Activated CD8-positive, alpha-beta memory T cell treated with anti-CD3 and anti-CD28 coated beads for 4 hours (primary cell): ENCODE measurements around the gene AGAP3.

Experiments
- DNase-seq, 2 donors: peaks; one replicate each; pipeline ENCODE4 v3.0.0-alpha.2; 2020; ENCODE audit warnings: low read depth in 2 of 2

The AGAP3 gene

DNA sequence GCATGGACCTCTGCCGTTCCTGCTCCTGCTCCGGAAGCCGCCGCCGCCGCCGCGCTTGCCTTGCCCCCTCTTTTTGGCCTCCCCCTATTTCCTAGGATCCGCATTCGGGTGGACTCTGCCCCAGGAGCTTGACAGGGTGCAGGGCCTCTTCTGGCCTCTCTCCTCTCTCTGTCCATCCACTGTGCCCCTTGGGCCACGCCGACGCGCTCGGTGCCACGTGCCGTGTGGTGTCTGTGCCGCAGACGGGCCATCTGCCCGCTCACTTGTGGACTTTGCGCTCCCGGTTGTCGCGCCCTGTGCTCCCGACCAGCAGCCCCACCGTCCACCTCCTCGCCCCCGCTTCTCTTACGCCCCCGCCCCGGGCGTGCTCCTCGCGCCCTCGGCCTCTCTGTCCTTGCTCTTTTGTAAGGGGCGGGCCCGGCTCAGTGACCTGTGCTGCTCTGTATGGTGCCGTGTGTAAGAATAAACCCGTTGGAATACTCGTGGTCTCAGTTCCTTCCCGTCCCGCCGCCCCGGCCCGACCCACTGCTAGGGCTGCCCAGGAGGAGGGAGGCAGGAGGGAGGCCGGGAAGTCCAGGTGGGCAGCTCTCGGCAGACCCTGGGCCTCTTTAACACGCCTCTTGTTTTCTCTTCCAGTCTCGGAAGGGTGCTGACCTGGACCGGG, 37.0 kb downstream of the AGAP3 start:
- no peak for DNase-seq

DNA sequence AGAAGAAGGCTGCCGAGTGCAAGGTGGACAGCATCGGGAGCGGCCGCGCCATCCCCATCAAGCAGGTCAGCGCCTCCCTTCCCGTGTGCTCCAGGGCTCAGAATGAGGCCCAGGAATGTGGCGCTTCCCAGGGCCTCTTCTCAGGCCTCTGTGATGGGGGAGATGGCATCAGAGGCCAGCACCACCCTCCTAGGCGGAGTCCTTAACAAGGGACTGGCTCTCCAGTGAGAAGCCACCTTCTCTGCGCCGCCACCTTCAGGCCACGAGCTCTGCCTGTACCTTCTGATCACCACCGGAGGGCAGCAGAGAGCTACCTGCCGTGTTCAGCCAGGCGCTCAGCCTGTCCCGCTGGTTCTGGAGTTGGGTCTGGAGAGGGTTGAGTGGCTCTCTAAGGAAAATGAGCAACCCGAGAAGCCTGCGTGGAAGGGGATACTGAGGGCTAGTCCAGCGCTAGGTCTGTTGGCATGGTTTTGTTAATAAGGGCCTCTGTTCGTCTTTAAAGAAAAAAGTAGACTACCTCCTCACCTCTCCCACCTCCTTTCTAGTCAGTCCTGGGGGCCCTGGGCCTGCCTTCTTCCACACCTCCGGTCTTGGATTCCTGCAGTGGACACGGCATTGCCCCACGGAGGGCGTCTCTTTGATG, 37.7 kb downstream of the AGAP3 start:
- peak; percentile 57 to 66 for DNase-seq

DNA sequence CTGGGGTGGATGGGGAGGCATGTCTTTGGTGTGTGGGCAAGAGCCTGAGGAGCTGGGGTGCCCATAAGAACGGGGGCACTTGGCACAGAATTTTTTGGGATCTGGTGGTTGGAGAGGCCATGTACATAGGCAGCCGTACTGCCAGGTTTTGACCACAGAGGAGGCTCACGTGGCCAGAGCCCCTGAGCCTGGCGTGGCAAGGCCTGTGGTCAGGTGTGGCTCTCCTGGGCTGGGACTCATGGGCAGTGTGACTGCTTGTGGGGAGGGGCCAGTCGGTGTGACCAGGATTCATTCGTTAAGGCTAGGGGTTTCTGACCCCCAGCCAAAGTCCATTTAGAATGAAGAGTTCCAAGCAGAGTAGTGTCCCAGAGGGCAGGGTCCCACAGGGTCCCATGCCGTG, 38.2 kb downstream of the AGAP3 start:
- DNase-seq = no peak

GRCh38 chr7:151124899-151125399, 38.7 kb downstream of the AGAP3 start:
- DNase-seq = no peak

- no peak for DNase-seq
Observed at GRCh38 chr7:151125470-151125845, 39.2 kb downstream of the AGAP3 start.

GRCh38 chr7:151125846-151126481, 39.7 kb downstream of the AGAP3 start:
- no peak for DNase-seq

GRCh38 chr7:151126491-151127137, 40.3 kb downstream of the AGAP3 start:
- no peak for DNase-seq

DNA sequence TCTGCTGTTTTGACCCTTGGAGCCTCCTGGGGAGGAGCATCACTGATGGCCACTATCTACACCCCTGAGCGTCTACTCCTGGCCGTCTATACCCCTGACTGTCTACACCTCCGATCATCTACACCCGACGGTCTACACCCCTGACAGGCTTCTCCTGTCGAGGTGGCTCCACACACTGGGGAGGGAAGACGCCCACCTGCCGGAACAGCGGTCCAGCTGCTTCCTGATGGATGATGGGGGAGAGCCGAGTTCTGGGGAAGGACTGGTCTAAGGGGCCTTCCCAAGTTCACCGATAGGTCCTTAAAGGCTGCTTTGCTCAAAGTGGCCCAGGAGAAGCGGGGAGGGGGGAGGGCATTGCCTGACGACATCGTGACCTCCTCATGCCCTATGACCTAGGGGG, 41.9 kb downstream of the AGAP3 start:
- no peak for DNase-seq

DNA sequence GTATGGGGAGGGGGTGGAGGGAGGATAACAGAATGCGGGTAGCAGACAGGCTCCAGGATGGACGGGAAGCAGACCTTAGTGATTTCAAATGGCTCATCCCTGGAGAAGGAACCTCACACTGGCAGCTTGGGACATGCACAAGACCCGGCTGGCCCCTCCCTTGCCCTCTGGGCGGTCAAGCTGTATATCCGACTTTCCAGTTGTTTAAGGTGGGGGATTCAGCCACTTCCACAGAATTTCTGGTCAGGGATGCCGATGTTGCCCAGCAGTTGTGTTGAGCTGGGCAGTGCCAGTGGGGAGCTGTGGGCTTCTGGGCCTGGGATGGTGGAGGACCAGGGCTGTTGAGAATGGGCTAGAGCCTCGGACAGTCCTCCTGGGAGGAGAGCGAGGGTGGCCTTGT, 42.4 kb downstream of the AGAP3 start:
- no peak for DNase-seq

DNA sequence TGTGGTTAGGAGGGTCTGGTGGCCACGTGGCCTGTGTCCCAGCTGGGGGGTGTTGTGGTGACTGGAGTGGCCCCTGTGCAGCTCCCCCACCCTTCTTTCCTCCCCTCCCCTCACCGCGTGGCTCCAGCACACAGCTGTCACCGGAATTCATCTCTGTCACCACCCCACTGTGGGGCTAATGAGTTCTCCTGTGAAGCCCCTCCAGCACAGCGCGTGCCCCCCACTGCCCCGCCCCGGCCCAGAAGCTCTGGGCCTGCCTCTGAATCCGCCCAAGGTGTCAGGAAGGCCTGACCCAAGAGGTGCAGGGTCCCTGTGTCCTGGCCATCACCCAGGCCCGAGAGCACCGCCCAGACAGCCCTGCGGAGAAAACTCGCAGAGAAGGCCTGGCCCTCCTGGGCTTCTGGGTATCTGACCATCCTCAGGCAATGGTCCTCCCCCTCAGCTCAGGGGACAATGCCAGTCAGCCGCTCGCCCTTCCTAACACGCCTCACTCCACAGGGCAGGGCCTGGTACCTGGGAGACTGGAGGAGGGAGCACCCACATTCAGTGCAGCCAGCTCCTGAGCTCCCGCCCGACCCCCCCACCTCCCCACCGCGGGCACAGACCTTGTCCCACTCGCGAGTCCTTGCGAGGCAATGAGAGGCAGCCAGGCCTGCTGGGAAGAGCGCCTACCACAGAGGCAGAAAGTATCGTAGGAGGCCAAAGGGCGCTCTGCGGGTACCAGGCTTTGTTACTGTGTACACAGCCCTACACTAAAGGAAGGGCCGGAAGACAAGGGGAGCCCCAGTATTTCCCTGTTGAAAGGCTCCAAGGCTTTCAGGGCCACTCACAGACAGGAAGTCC, 43.1 kb downstream of the AGAP3 start:
- DNase-seq = no peak

DNA sequence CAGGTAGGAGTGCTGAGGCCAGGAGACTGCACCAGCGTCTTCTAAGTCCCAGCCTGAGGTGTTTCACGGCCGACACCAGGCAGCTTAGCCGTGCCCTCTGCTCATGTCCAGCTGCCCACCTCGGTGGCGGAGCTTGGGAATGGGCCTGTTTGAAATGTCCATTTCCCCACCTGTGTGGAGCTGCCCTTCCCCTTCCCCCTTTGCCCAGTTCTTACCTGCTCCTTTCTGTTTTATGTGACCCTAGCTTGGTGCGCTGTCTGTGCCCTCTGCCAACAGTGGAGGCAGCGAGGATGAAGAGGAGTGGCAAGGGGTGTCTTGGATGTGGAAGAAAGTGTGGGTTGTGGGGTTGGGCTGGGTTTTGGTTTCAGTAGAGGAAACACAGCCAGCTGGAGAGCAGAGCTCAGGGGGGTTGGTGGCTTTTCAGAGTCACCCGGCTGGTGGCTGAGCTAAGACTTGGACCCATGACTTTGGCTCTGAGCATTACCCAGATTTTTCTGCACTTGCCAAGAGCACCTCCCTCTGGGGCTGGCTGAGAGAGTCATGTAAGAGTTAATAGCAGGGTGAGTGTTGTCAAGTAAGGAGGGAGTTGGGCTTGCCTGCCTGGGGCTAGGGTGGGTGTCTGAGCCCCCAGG, 43.8 kb downstream of the AGAP3 start:
- DNase-seq = no peak

- no peak for DNase-seq
Observed at GRCh38 chr7:151130741-151131157, 44.5 kb downstream of the AGAP3 start.

DNA sequence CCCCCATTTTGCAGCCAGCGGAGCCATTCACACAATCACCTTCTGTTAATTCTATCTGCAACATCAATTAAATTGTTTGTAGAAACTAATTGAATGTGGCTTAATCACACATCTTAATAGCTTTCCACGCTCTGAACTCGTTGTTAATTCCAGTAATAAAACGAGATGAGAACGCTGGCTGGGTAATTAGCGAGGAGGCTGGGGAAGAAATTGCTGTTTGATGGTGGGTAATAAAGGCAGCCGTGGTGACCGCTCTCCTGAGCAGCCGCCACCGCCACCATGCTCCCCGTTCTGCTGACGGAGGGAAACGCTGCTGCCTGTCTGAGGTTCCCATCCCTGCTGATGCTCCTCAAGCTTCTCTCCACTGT, 44.9 kb downstream of the AGAP3 start:
- DNase-seq = no peak

DNA sequence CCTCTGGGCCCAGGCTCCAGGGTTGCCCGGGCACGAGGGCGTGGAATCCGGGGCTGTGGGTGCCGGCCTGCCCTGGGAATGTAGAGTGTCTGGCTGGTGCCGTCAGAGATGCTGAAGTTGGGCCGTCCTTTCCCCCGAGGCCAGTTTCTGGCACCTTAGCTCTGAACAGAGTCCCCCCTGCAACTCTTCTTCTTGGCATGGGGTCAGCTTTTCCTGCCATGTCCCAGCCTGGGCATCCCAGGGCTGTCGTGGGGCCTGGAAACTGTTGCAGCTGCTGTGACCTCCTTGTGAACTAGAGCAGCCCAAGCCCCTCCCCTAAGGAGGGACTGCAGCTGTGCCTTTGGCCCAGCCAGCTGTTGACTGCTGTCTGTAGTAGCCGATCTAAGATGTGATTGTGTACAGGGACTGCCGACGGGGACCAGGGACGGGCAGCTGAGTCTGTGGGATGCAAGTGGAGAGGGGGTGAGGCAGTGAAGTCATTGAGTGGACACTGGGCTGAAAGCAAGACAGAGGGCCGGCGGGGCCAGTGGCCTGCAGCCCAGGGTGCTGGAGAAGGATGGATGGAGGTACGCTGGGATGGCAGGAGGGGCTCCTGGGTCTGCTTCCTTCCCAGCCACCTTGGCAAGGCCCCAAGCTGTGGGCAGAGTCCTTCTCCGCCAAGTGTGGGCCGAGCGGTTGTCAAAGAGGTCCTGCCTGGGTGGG, 45.5 kb downstream of the AGAP3 start:
- no peak for DNase-seq

- DNase-seq = no peak
Observed at GRCh38 chr7:151132461-151133205, 46.4 kb downstream of the AGAP3 start.

DNA sequence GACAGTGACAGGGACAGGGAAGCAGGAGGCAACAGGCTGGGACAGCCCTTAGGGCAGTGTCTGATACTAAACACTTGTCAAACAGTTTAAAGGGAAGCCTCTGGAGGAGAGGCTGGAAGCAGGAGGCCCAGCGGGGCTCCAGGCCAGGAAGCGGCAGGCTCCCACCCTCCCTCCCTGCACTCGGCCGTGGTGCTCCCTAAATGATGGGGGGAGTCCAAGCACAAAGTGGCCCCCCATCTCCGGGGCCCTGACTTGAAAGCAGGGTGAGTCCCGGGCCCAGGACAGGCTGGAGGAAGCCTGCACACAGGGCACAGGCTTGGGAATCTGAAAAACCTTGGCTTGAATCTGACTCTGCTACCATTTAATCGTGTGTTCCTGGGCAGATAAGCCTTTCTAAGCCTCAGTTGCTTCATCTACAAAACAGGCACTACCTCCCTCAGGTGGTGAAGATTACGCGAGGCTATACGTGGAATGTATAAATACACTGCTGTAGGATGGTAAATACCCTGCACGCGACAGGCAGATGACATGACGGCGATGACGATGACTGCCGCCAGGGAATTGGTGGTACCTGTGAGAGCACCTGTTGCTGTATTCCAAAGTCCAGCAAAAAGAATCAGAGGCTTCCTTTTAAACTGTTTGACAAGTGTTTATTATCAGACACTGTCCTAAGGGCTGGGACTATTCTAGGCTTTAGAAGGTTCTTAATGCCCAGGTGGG, 47.2 kb downstream of the AGAP3 start:
- no peak for DNase-seq

DNA sequence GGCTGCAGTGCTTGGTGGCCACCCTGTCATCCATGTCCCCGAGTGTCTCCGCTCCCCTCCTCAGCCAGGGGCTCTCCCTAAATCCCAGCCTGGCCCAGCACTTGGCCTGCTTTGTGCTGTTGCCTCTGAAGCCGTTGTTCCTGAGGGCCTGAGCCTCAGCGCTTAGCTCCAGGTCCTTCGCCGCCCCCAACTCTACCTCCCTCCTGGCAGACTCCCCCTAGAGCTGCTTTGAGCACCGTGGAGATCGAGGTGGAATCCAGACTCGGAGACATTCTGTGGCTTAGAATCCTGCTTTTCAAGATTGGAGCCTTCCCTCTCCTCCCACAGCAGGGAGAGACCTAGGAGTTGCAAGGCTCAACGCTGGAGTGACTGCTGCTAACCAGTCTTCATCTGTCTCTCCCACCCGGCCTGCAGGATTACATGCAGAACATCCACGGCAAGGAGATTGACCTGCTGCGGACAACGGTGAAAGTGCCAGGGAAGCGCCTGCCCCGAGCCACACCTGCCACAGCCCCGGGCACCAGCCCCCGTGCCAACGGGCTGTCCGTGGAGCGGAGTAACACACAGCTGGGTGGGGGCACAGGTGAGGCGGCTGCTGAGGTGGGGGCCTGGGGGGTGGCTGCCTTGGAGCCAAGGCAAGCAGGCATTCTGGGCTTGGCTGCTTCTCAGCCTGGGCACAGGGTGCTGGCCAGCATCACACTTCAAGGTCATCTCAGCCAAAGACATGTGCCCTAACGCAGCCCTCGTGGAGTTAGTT, 47.9 kb downstream of the AGAP3 start:
- no peak for DNase-seq

DNA sequence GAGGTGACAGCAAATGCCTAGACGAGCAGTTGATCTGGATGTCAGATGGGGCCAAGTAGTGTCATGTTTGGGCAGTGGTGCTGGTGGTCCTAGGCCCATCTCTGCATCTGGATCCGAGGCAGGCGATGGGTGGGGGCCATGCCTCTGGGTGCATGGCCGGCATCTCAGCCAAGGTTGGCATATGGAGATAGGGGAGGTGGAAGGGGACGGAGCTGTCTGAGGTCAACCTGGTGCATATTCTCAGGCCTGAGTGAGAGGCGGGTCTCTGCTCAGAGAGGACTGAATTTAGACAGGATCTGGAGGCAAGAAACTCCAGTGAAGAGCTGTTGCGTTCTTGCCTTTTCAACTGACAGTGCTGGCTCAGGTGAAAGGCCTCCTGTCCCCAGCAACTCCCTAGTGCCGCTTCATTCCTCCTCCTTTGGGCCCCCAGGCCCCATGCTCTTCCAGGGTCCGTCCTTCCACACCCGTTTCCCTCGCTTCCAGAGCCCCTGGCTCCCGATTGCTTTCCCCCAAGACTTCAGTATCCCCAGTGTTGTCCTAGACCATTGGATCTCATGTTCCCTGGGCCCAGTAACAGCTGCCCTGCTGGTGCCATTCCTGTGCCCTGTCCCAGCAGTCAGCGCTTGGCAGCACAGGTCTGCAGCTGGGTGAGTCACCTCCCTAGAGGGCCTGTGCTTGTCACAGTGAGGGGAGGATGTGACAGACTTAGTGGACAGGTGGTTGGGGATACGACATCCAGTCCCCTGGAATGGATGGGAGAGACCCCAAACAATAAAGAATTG, 48.7 kb downstream of the AGAP3 start:
- no peak for DNase-seq
